GM21717 (cell line): ENCODE data around the gene PHF2.

ENCODE experiments used
- ATAC-seq: cut with Tn5 transposase; IDR thresholded peaks from one replicate; pipeline ENCODE4 v1.9.1; 2021; ENCODE audit warnings: mild to moderate bottlenecking, moderate library complexity; ENCODE audit not compliant: unreplicated experiment

Gene PHF2

GRCh38 chr9:93576258-93577077 lies at the start of gene PHF2:
Gene PHF2, plus strand, starts transcription at chr9:93576584. Its CDS starts 190 bp downstream, at chr9:93576774.
- ATAC-seq = no peak

GRCh38 chr9:93531374-93531773 lies 45.0 kb upstream of the PHF2 start:
- ATAC-seq = no peak

- no peak for ATAC-seq
Observed at GRCh38 chr9:93532141-93532540, 44.2 kb upstream of the PHF2 start.

- ATAC-seq = no peak
Observed at GRCh38 chr9:93533863-93534262, 42.5 kb upstream of the PHF2 start.

- ATAC-seq = no peak
Observed at GRCh38 chr9:93536167-93536566, 40.2 kb upstream of the PHF2 start.

- no peak for ATAC-seq
Observed at GRCh38 chr9:93536874-93537273, 39.5 kb upstream of the PHF2 start.

GRCh38 chr9:93540305-93540704 lies 36.1 kb upstream of the PHF2 start:
- no peak for ATAC-seq

- no peak for ATAC-seq
Observed at GRCh38 chr9:93541005-93541404, 35.4 kb upstream of the PHF2 start.

GRCh38 chr9:93541581-93542349 lies 34.6 kb upstream of the PHF2 start:
- ATAC-seq = no peak

GRCh38 chr9:93543117-93543516 lies 33.3 kb upstream of the PHF2 start:
- ATAC-seq = no peak

- no peak for ATAC-seq
Observed at GRCh38 chr9:93546356-93546755, 30.0 kb upstream of the PHF2 start.

- ATAC-seq = no peak
Observed at GRCh38 chr9:93549611-93550010, 26.8 kb upstream of the PHF2 start.

- ATAC-seq = no peak
Observed at GRCh38 chr9:93552923-93553322, 23.5 kb upstream of the PHF2 start.

- no peak for ATAC-seq
Observed at GRCh38 chr9:93555370-93555769, 21.0 kb upstream of the PHF2 start.

GRCh38 chr9:93557366-93558137 lies 18.8 kb upstream of the PHF2 start:
- no peak for ATAC-seq

GRCh38 chr9:93558503-93558902 lies 17.9 kb upstream of the PHF2 start:
- ATAC-seq = no peak

- no peak for ATAC-seq
Observed at GRCh38 chr9:93560991-93561390, 15.4 kb upstream of the PHF2 start.

- ATAC-seq = no peak
Observed at GRCh38 chr9:93562157-93562556, 14.2 kb upstream of the PHF2 start.

- ATAC-seq = no peak
Observed at GRCh38 chr9:93565089-93565488, 11.3 kb upstream of the PHF2 start.

GRCh38 chr9:93566408-93567270 lies 9.7 kb upstream of the PHF2 start:
- ATAC-seq = peak; percentile 79
